HepG2 (cell line): ENCODE results near the gene OSBPL10. TPM values are rescaled to one million over a fixed set of nuclear protein-coding genes. Genes with fewer than 3 reads are reported as not detected.

Experiments used
- ATAC-seq: fragments of 200-7000 bp; cut with Tn5 transposase; 3 replicates; pipeline ENCODE4 v1.9.1; 2020; ENCODE audit warnings: mild to moderate bottlenecking, moderate library complexity
- BruUV-seq: library from RNA; stranded (reverse); fragments of 400-500 nt; replicated peaks from 2 replicates; lab custom pipeline; 2021; lab: Mats Ljungman, UMichigan
- CTCF ChIA-PET: fragments of 300-600 bp; formaldehyde crosslinking; extraction: SDS; loops from one replicate; lab custom pipeline; 2021; ENCODE audit warnings: low total read pairs, inconsistent platforms, low intra/inter-chr PET ratio; lab: Yijun Ruan, JAX
- POLR2A ChIA-PET: fragments of 350-600 bp; sonication (Branson Sonifier 250); formaldehyde crosslinking; loops from one replicate; lab custom pipeline; 2020; ENCODE audit warnings: antibody characterized with exemption, inconsistent platforms; lab: Yijun Ruan, JAX
- DNase-seq: peaks from one replicate; pipeline ENCODE4 v3.0.0-alpha.2; 2015; ENCODE audit warnings: low spot score
- FAIRE-seq: peaks from 3 replicates; lab custom pipeline; 2011; peaks lifted over from hg19 to GRCh38; lab: Jason Lieb, UNC
- H2AFZ ChIP-seq: one replicate; pipeline ENCODE4 v1.6.1; 2011; ENCODE audit warnings: low read length, inconsistent platforms
- H3K27ac ChIP-seq: fragments of 300-600 bp; 3 replicates; pipeline ENCODE4 v1.8.0; 2011; ENCODE audit warnings: mixed run types, mild to moderate bottlenecking, mixed read lengths, low read length, inconsistent platforms; ENCODE audit not compliant: insufficient read depth; ENCODE audit errors: extremely low read length
- H3K27me3 ChIP-seq, 2 experiments: fragments of 200-600 bp in 1 of 2; 2 replicates in 1 of 2; 3 replicates in 1 of 2; pipeline versions ENCODE4 v1.6.0 to v1.8.0; 2011; ENCODE audit warnings: low read length in 2 of 2, mild to moderate bottlenecking in 2 of 2, moderate library complexity in 2 of 2, inconsistent platforms in 1 of 2; ENCODE audit not compliant: insufficient read depth in 2 of 2, control insufficient read depth in 1 of 2
- H3K36me3 ChIP-seq, 2 experiments: fragments of 200-600 bp in 1 of 2; replicated peaks in 1 of 2; 2 replicates in 1 of 2; 3 replicates in 1 of 2; pipeline versions ENCODE4 v1.5.1 to v1.8.0; 2011; ENCODE audit warnings: low read length in 2 of 2, inconsistent platforms in 1 of 2; ENCODE audit not compliant: insufficient read depth in 2 of 2, control insufficient read depth in 1 of 2
- H3K4me1 ChIP-seq: 2 replicates; pipeline ENCODE4 v1.5.1; 2012; ENCODE audit warnings: low read length, inconsistent platforms; ENCODE audit not compliant: insufficient read depth
- H3K4me2 ChIP-seq: 2 replicates; pipeline ENCODE4 v1.6.0; 2011; ENCODE audit warnings: low read depth, low read length, inconsistent platforms
- H3K4me3 ChIP-seq, 3 experiments: fragments of 200-600 bp in 1 of 3; sonication (generic), shearing (Covaris generic) in 1 of 3; replicated peaks in 1 of 3; 2 replicates each; pipeline ENCODE4 v1.5.1; 2011 to 2016; ENCODE audit warnings: low read length in 3 of 3, inconsistent platforms in 2 of 3, low read depth in 2 of 3, mild to moderate bottlenecking in 2 of 3, control low read depth in 1 of 3, mixed read lengths in 1 of 3; ENCODE audit not compliant: insufficient read depth in 1 of 3
- H3K79me2 ChIP-seq: one replicate; pipeline ENCODE4 v1.6.1; 2011; ENCODE audit warnings: low read length, inconsistent platforms; ENCODE audit not compliant: insufficient read depth
- H3K9ac ChIP-seq: 2 replicates; pipeline ENCODE4 v1.6.0; 2011; ENCODE audit warnings: mild to moderate bottlenecking, low read depth, low read length, inconsistent platforms; ENCODE audit not compliant: insufficient read depth
- H3K9me3 ChIP-seq: 2 replicates; pipeline ENCODE4 v1.5.1; 2012; ENCODE audit warnings: mild to moderate bottlenecking, low read length
- H4K20me1 ChIP-seq: 2 replicates; pipeline ENCODE4 v1.6.0; 2011; ENCODE audit warnings: inconsistent platforms, mild to moderate bottlenecking, low read length, moderate library complexity; ENCODE audit not compliant: insufficient read depth
- TOPORS ChIP-seq: sonication (generic); formaldehyde crosslinking; IDR thresholded peaks from 2 replicates; pipeline ENCODE4 v1.8.0; 2023; ENCODE audit warnings: mild to moderate bottlenecking, missing genetic modification reagents
- ZBTB39 ChIP-seq: sonication (generic); formaldehyde crosslinking; IDR thresholded peaks from 2 replicates; pipeline ENCODE4 v1.5.0; 2020; ENCODE audit warnings: missing genetic modification reagents
- ZBTB8A ChIP-seq: sonication (generic); formaldehyde crosslinking; IDR thresholded peaks from 2 replicates; pipeline ENCODE4 v1.4.0; 2020; ENCODE audit warnings: mild to moderate bottlenecking, low read depth, missing genetic modification reagents, borderline replicate concordance
- ZNF331 ChIP-seq: sonication (generic); formaldehyde crosslinking; IDR thresholded peaks from 2 replicates; pipeline ENCODE4 v1.4.0; 2020; ENCODE audit warnings: missing genetic modification reagents
- WGBS: methylation state at CpG from one replicate; pipeline ENCODE4 v1.1.6; 2017; ENCODE audit warnings: low lambda C conversion rate; 5-methylcytosine and 5-hydroxymethylcytosine counted together
- in situ Hi-C: cut with HindIII; loops from 2 replicates; pipeline ENCODE4 v1.10.0; 2017; ENCODE audit warnings: low pct_unique_long_range_greater_than_20kb; ENCODE audit not compliant: extremely low pct_ligation_motif_present
- intact Hi-C: fragments of 100-400 bp; cut with micrococcal nuclease; formaldehyde crosslinking; loops from one replicate; pipeline ENCODE4 v1.10.0; 2022; ENCODE audit not compliant: unreplicated experiment
- polyA plus RNA-seq, 8 experiments: library from polyadenylated mRNA; depleted of rRNA in 3 of 8; stranded (reverse) in 7 of 8; unstranded in 1 of 8; fragments of >200 nt; fragmentation: Illumina TruSeq in 4 of 8; extraction: Trizol in 4 of 8; gene quantifications; 2 replicates each; pipeline versions ENCODE4 v1.2.1 to v1.2.3, GENCODE V29; 2011 to 2016; ENCODE audit warnings: low read depth in 4 of 8, missing spikeins in 1 of 8, mixed read lengths in 1 of 8; ENCODE audit not compliant: insufficient read depth in 1 of 8
- total RNA-seq, 5 experiments: library from RNA; depleted of rRNA; stranded (reverse); fragments of >200 nt; fragmentation: Illumina TruSeq; extraction: Trizol; gene quantifications; 2 replicates each; pipeline ENCODE4 v1.2.3, GENCODE V29; 2016; ENCODE audit warnings: low read depth in 1 of 5

Gene OSBPL10
- total and polyA plus RNA-seq, 2 of the 13 experiments (the other 11 are each of a cell fraction or from before 2014, with no cell fraction given) = 10.3 to 28.6 TPM

GRCh38 chr3:31696815-31697548, 284.1 kb downstream of the OSBPL10 start:
- no peak overlapping the region for H3K9ac ChIP-seq
- intact Hi-C loops = loop anchor here (5.0 kb wide), 1 partner anchor 145 kb away; no protein-coding TSS in a partner anchor
- no peaks in the 10 kb centered on the region for H3K4me1 ChIP-seq
- no peak overlapping the region for H3K4me3 ChIP-seq
- FAIRE-seq (no peak), ATAC-seq (no peak), DNase-seq (no peak)
- ChIA-PET CTCF (no interaction called here), POLR2A (no interaction called here)
- no peaks in the 10 kb centered on the region for H3K27me3 ChIP-seq
- H2AFZ ChIP-seq = no peak overlapping the region
- H3K79me2 ChIP-seq = no peaks in the 10 kb centered on the region
- WGBS = 97% methylated on average over 6 of the region's 6 CpGs
- peaks cover 9 to 25% of the 10 kb centered on the region in 2 experiments; a peak in 4 of 5 replicates for H3K36me3 ChIP-seq
- TF ChIP-seq ZNF331 (CRISPR knock-in tag) (peak; percentile 93), ZBTB39 (no peak), ZBTB8A (CRISPR knock-in tag) (no peak)
- no peaks in the 10 kb centered on the region for H4K20me1 ChIP-seq
- H3K4me2 ChIP-seq = no peak overlapping the region
- in situ Hi-C loops = no loop called here
- no TSS peak for BruUV-seq
- H3K9me3 ChIP-seq = no peaks in the 10 kb centered on the region
- H3K27ac ChIP-seq = no peak overlapping the region

GRCh38 chr3:31696009-31696297, 285.1 kb downstream of the OSBPL10 start:
- H3K4me1 ChIP-seq = no peaks in the 10 kb centered on the region
- TF ChIP-seq TOPORS (CRISPR knock-in tag) = no peak
- TF ChIP-seq, all 625 proteins: peak for 0
- no peaks in the 10 kb centered on the region for H3K27me3 ChIP-seq
- BruUV-seq = no TSS peak
- no peak overlapping the region for H3K27ac ChIP-seq
- H3K79me2 ChIP-seq = no peaks in the 10 kb centered on the region
- DNase-seq (no peak), ATAC-seq (no peak; the same call in 2 of the 3 replicates), FAIRE-seq (no peak)
- intact Hi-C loops = loop anchor here (5.0 kb wide), 1 partner anchor 144 kb away; no protein-coding TSS in a partner anchor
- no peak overlapping the region for H3K4me2 ChIP-seq
- H2AFZ ChIP-seq = no peak overlapping the region
- H3K36me3 ChIP-seq = peaks cover 8 to 23% of the 10 kb centered on the region in 2 experiments; a peak in 3 of 5 replicates
- CTCF ChIA-PET = no interaction called here
- no peaks in the 10 kb centered on the region for H4K20me1 ChIP-seq
- in situ Hi-C loops = no loop called here
- POLR2A ChIA-PET = no interaction called here
- H3K9ac ChIP-seq = no peak overlapping the region
- no peaks in the 10 kb centered on the region for H3K9me3 ChIP-seq
- no peak overlapping the region for H3K4me3 ChIP-seq
